Peyer's patch (tissue), 4 donors: ENCODE results near the gene TAF7L.

Experiments used
- CTCF ChIP-seq, 6 experiments: fragments of 450-650 bp in 4 of 6; fragments of 200-600 bp in 2 of 6; sonication (generic) in 1 of 6; IDR thresholded peaks; one replicate each; pipeline ENCODE4 v1.5.1; 2017 to 2019; ENCODE audit warnings: antibody characterized with exemption in 6 of 6, mild to moderate bottlenecking in 3 of 6, moderate library complexity in 1 of 6
- POLR2A ChIP-seq, 2 donors: fragments of 450-650 bp; IDR thresholded peaks; one replicate each; pipeline ENCODE4 v1.5.1; 2017; ENCODE audit warnings: antibody characterized with exemption in 2 of 2, mild to moderate bottlenecking in 2 of 2, moderate library complexity in 2 of 2

- TF ChIP-seq POLR2A (IDR thresholded peaks at IDR 0.05) (no peak), CTCF (IDR thresholded peaks at IDR 0.05) (no peak)
Measured at GRCh38 chrX:101337776-101338271, 46.7 kb upstream of the TAF7L start.
